Mesenteric fat pad (tissue), 1 donor: Measurements from ENCODE around the gene LARP1B. TPM values are rescaled to one million over a fixed set of nuclear protein-coding genes. Genes with fewer than 3 reads are reported as not detected.
"Not testable (repeated sequence)": the region's sequence is repeated elsewhere in the genome, so short reads cannot be mapped to it uniquely, and the experiment has no call there.

Experiments
- DNase-seq: peaks from one replicate; pipeline ENCODE4 v3.0.0-alpha.2; 2020; ENCODE audit warnings: low spot score
- long read RNA-seq: library from polyadenylated mRNA; unstranded; transcript quantifications from one replicate; pipeline ENCODE4 v2.0.0, GENCODE V29; 2020
- total RNA-seq: library from RNA; stranded (reverse); fragmentation: NEBNext Ultra II Directional; extraction: Animal tissue kit (Norgen Biotek cat#: 25700); gene quantifications from one replicate; pipeline ENCODE4 v1.2.1, GENCODE V29; 2021
- donor health status: DM: yes; HTN: yes; CAD: no.

Gene LARP1B
- 20.0 TPM for total RNA-seq
- long read RNA-seq, transcript LARP1B-202 (10 exons, 2,151 nt): major isoform, 6 of 18 reads
- long read RNA-seq, partial matches to known transcripts: 3 of 18 reads
- long read RNA-seq, other reads (novel, unspliced or antisense): 7 of 18 reads

DNA sequence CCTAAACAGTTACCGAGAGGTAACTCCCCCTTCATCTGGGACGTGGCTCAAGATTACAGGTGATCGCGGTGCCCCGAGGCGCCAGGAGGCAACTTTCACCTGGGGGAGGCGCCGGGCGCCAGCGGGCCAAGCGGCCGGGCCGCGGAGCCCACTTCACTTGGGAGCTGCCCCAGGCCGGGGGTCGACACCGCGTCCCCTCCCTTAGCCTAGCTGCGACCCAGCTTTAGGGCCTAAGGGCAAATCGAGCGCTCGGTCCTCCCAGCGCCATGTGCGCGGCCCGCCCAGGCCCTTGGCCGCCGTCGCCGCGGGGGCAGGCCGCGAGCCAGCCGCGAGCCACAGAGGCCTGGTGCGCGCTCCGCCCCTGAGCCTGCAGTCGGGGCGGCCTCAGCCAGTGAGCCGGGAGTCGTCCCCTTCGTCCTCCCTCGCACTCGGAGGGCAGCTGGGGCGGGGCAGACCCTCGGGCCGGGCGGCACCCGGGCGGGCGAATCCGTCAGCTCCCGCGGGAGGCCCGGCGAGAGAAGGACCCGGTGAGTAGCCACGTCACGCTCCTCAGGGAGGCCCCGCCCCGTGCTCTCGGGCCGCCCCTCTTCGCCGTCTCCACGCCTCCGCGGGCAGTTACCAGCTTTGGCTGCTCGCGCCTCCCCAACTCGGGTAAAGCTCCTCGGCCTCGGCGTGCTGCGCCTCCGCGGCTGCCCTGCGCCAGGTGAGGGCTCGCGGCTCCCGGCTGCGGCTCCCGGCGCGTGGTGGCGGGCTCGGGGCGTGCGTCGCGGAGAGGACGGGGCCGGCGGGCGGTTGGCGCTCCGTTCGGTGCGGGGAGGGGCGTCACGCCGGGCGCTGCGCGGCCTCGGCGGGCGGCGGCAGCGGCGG, at the start of gene LARP1B:
TSS of gene LARP1B (plus strand) at position 614 of the 867 bp plus-strand sequence. CDS start 13,640 bp downstream, outside the sequence.
- peak; percentile 97 for DNase-seq

GRCh38 chr4:128025319-128025718, 35.8 kb upstream of the LARP1B start:
- DNase-seq: no peak

GRCh38 chr4:128029907-128030306, 31.2 kb upstream of the LARP1B start:
- no peak for DNase-seq

DNA sequence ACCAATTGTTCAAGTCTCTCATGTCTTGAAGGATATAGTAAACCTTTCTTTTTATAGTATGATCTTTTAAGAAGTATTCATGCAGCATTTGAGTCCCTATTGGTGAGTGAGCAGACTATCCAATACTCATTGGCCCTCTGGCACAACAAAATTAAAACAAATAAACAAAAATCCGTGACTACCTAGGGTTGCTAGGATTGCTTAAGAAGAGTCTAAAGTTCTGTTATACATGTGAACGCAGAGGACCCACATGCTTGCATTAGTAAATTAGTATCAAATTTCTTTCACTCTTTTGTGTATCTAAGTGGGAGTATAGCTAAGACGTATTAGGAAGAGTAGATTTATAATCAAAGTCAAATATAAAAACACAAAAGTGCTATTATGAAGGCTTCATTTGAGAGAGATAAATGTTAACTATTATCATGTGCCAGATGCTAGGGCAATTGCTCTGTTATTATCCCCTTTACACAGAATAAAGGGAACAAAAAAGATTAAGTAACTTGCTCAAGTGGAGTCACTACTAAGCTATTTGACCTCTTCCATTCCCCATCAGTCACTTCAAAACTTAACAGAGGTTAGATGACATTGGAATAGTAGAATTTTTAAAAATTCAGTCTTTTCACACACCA, 29.2 kb upstream of the LARP1B start:
- no peak for DNase-seq

DNA sequence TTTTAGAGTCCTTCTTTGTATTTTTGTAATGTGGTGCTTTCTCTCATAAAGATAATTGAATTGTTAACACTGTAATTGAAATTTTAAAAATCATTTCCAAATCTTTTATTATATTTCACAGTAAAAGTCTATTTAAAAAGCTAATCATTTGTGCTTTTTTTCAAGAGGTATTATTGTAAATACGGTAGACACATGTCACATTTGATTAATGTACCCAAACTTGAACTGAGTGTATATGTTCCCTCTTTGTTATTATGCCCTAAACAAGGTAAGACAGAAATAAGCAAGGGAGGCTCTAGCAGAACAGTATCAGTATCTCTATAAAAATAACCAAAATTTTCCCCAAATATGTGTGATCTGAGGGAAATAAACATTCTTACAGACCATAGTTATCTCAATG, 21.5 kb upstream of the LARP1B start:
- no peak for DNase-seq

DNA sequence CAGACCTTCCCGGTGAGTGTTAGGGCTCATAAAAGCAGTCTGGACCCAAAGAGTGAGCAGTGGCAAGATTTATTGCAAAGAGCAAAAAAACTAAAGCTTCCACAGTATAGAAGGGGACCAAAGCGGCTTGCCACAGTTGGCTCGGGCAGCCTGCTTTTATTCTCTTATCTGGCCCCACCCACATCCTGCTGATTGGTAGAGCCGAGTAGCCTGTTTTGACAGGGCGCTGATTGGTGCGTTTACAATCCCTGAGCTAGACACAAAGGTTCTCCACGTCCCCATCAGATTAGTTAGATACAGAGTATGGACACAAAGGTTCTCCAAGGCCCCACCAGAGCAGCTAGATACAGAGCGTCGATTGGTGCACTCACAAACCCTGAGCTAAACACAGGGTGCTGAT, 14.1 kb upstream of the LARP1B start:
- DNase-seq: not testable (repeated sequence)

DNA sequence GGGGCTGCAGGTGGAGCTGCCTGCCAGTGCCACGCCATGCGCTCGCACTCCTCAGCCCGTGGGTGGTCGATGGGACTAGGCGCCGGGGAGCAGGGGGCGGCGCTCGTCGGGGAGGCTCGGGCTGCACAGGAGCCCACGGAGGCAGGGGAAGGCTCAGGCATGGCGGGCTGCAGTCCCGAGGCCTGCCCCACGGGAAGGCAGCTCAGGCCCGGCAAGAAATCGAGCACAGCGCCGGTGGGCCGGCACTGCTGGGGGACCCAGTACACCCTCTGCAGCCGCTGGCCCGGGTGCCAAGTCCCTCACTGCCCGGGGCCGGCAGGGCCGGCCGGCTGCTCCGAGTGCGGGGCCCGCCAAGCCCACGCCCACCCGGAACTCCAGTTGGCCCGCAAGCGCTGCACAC, 13.6 kb upstream of the LARP1B start:
- DNase-seq: not testable (repeated sequence)

GRCh38 chr4:128051229-128051628, 9.9 kb upstream of the LARP1B start:
- not testable (repeated sequence) for DNase-seq

DNA sequence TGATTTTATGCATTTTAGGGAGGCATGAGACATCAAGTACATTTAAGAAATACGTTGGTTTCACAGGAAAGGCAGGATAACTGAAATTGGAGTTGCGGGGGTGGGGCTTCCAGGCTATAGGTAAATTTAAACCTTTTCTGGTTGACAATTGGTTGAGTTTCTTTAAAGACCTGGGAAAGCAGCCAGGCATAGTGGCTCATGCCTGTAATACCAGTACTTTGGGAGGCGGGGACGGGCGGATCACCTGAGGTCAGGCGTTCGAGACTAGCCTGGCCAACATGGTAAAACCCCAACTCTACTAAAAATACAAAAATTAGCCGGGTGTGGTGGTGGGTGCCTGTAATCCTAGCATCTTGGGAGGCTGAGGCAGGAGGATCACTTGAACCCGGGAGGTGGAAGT, 6.2 kb upstream of the LARP1B start:
- DNase-seq: not testable (repeated sequence)

DNA sequence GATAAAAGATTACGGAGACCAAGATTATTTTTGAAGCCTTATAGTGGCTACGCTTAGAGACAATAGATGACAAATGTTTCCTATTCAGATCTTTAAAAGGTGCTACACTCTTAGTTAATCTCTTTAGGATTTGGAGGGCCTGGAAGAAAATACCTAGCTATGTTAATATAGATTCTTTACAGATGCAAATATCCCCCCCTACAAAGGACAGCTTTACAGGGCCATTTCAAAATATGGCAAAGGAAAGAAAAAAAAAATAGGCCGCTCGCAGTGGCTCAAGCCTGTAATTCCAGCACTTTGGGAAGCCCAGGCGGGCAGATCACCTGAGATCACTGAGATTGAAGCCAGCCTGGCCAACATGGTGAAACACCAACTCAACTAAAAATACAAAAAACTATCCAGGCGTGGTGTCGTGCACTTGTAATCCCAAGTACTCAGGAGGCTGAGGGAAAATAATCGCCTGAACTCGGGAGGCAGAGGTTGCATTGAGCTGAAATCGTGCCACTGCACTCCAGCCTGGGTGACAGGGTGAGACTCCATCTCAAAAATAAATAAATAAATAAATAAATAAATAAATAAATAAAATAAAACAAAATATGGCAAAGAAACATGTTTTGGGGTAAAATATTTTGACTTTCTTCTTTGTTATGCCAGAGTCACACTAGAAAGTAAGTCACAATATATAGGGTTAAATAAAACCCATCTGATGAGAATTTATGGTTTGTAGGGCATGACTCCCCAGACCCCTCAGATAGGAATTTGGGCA, 5.5 kb upstream of the LARP1B start:
- DNase-seq: not testable (repeated sequence)

DNA sequence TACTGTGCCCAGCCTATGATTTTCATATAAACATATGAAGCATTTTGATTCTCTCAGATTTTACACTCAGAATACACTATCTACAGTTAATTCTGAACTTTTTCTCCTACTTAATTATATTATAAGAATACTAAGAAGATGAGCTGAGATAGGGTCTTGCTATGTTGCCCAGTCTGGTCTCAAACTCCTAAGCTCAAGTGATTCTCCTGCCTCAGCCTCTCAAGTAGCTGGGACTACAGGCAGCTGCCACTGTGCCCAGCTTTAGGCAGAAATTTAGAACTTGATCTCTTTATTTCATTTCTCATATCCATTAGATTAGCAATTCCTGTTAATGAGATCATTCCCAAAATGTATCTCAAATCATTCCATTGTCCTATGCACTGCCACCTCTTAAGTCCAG, 4.7 kb upstream of the LARP1B start:
- DNase-seq: no peak

DNA sequence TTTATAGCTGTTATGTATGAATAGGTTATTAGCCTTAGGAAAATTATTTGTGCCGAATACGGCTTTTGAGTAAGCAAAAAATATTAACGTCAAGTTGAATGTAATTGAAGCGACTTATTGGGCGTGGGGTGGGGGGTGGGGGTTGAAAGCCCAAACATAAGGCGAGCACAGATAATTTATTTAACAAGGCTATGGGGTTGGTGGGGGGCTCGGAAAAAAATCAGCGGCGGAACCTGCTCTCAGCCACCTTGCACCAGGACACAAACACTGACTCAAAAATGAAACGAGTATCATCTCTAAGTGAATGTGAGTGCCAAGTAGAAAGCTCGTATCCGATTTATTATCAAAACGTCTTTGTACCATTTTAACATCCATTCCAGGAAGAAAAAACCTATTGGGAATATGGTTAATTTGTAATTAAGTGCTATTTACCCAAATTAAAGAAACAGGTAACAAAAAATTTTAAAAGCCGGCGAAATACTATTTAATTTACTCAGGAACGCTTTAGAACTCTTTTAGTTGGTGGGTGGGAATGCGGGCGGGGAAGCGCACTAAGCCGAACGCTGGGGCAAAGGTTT, 902 bp upstream of the LARP1B start:
- DNase-seq: no peak

- DNase-seq: peak; percentile 93
Observed at GRCh38 chr4:128061566-128062536, 739 bp downstream of the LARP1B start.

DNA sequence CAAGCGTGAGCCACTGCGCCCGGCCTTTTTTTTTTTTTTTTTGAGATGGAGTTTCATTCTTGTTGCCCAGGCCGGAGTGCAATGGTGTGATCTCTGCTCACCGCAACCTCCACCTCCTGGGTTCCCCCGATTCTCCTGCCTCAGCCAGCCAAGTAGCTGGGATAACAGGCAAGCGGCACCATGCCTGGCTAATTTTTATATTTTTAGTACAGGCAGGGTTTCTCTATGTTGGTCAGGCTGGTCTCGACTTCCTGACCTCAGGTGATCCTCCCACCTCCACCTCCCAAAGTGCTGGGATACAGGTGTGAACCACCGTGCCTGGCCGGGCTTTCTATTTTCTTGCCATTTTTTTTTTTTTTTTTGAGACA, 5.3 kb downstream of the LARP1B start:
- DNase-seq: not testable (repeated sequence)

DNA sequence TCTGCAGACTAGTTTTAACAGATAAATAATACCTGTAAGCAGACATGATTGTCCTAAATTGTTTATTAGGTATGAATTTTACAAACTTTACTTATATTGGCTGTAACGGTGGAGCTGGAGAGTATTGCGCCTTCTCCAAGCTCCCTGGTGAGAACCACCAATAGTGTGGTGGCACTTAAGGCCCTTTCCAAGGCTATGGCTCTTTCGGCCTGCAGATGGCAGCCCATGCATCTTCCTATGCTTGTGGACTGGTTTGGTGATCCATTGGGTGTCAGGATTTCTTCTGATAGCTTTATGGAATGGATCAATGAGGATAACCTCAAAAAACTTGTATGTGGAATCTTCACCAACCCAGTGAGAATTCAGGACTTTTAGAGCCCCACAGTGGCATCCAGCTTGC, 7.8 kb downstream of the LARP1B start:
- peak; percentile 6 for DNase-seq

DNA sequence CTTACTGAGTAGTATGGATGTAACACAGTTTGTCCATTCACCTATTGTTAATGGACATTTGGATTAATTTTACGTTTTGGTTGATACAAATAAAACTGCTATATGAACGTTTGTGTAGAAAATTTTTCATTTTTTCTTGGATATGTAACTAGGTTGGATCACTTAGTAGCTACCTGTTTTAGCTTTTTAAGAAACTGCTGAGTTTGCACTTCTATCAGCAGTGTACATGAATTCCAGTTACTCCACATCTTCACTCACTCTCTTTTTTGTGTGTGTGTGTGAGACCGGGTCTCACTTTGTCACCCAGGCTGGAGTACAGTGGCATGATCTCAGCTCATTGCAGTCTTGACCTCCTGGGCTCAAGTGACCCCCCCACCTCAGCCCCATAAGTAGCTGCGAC, 15.4 kb downstream of the LARP1B start:
- no peak for DNase-seq

- DNase-seq: not testable (repeated sequence)
Observed at GRCh38 chr4:128095293-128095692, 34.2 kb downstream of the LARP1B start.

GRCh38 chr4:128107766-128108165, 46.7 kb downstream of the LARP1B start:
- DNase-seq: no peak

GRCh38 chr4:128123036-128123435, 61.9 kb downstream of the LARP1B start:
- DNase-seq: no peak

GRCh38 chr4:128130621-128131020, 69.5 kb downstream of the LARP1B start:
- no peak for DNase-seq
